ENCODE measurements around the gene DRD1. TPM values are rescaled to one million over a fixed set of nuclear protein-coding genes. Genes with fewer than 3 reads are reported as not detected.
A peak's percentile ranks its signal among the peaks of the same experiment; 100 is the strongest.

DRD1 gene
- total RNA-seq, 2 donors from 2014 or later, result 0.41 to 0.99 TPM

DNA sequence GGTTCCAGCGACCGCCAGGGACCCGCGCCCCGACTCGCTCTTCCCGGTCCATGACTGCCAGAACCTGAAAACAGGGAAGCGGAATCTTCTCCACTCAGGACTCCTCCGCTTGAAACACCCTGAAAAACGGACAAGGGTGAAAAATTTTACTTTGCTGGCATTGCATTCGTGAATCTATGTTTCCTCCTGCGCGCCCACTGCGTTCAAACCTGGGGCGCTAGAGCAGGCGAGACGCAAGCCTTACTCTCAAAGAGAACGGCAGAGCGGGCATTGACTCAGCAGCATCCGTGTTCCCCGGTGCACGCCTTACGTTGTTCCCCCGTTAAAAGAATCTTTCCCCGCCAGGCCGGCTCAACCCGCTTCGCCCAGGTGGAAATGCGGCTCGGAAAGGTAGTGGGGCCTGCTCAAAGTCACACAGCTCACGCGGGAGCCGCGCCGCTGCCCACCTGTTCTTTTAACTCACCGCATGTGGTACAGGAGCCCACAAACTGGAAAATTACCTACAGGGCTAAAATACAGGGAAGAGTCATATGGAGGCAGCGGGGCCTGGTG, 999 bp upstream of the DRD1 start:
- Histone ChIP-seq H3K9me3 (no peaks in the 10 kb centered on the region), H3K27ac (no peak overlapping the region), H3K4me1 (ENCODE audit: control insufficient read depth in 1 of 2, low read depth in 2 of 2) (peaks cover 6 to 47% of the 10 kb centered on the region in 2 donors), H3K4me3 (peak overlapping the region; percentile 72), H3K36me3 (no peaks in the 10 kb centered on the region), H3K27me3 (replicated peaks; ENCODE audit: insufficient read depth) (no peaks in the 10 kb centered on the region)
- TF ChIP-seq, protein P1, sequence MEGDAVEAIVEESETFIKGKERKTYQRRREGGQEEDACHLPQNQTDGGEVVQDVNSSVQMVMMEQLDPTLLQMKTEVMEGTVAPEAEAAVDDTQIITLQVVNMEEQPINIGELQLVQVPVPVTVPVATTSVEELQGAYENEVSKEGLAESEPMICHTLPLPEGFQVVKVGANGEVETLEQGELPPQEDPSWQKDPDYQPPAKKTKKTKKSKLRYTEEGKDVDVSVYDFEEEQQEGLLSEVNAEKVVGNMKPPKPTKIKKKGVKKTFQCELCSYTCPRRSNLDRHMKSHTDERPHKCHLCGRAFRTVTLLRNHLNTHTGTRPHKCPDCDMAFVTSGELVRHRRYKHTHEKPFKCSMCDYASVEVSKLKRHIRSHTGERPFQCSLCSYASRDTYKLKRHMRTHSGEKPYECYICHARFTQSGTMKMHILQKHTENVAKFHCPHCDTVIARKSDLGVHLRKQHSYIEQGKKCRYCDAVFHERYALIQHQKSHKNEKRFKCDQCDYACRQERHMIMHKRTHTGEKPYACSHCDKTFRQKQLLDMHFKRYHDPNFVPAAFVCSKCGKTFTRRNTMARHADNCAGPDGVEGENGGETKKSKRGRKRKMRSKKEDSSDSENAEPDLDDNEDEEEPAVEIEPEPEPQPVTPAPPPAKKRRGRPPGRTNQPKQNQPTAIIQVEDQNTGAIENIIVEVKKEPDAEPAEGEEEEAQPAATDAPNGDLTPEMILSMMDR (IDR thresholded peaks at IDR 0.05), result no peak
- DNase-seq (ENCODE audit: low spot score) (no peak), ATAC-seq (ENCODE audit: insufficient number of reproducible peaks, low FRiP score, low read depth) (no peak)

DNA sequence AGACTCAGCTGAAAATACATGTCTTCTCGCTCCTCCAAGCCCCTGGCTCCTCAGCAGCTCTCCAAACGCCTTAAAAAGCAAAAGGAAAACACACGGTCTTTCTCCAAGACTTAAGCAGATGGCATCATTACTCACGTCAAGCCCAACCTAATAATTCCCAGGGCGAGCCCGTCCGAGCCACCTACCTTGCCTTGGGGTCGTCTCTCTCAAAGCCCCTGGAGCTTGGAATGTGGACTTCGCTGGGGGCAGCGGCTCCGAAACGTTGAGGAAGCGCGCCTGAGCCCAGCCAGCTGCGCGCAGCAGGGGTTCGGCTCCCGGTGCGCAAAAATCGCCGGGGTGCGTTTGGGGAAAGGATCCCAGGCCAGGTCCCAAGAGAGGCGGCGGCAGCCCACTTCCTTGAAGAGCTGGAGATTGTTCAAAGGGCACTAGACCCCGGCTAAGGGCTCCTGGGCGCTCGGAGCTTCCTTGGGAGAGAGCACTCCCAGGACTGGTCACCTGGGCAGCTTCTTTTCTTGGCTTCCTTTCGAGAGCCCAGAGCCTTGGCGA, 395 bp downstream of the DRD1 start:
- no peak for ATAC-seq (ENCODE audit: insufficient number of reproducible peaks, low FRiP score, low read depth)
- DNase-seq (ENCODE audit: low spot score), result no peak

DNA sequence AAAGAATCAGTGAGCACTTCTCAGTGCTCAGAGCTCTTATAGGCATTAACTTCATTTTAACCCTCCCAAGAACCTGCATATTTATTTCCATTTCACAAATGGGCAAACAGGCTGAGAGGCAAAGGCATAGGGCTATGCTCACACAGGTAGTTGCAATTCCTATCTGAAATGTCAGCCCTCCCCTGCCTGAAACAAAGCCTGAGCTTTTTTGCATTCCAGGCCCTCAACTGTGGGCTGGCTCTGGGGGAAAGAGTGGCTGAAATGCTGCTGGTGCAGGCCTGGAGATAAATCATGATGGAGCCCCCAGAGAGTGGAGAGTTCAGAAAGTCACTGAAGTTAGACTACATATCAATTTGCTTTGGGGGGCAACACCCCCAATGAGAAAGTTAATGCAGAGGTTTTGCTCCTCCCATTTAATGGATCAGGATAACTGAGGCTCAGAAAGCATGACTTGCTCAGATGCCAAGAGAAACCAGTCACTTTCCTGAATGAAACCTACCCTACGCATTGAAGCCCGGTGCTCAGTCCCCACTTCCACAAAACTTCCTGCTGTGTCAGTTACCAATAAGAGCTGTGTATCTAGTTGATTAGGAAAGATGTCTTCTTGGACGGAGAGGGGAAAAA, 5.6 kb downstream of the DRD1 start:
- peaks cover 2 to 30% of the 10 kb centered on the region in 2 donors for H3K4me1 ChIP-seq (ENCODE audit: control insufficient read depth in 1 of 2, low read depth in 2 of 2)
- ATAC-seq (ENCODE audit: insufficient number of reproducible peaks, low FRiP score, low read depth), result no peak
- no peaks in the 10 kb centered on the region for H3K27me3 ChIP-seq (replicated peaks; ENCODE audit: insufficient read depth)
- no peaks in the 10 kb centered on the region for H3K9me3 ChIP-seq
- H3K27ac ChIP-seq, result no peak overlapping the region
- DNase-seq (ENCODE audit: low spot score), result no peak
- TF ChIP-seq, protein P1 (IDR thresholded peaks at IDR 0.05), result no peak
- H3K36me3 ChIP-seq, result no peaks in the 10 kb centered on the region
- H3K4me3 ChIP-seq, result no peak overlapping the region

More for the DNA sequence above, 395 bp downstream of the DRD1 start:
- no peaks in the 10 kb centered on the region for H3K36me3 ChIP-seq
- no peaks in the 10 kb centered on the region for H3K9me3 ChIP-seq
- H3K4me3 ChIP-seq, result peak overlapping the region; percentile 72
- H3K27ac ChIP-seq, result no peak overlapping the region
- peaks cover 6 to 55% of the 10 kb centered on the region in 2 donors for H3K4me1 ChIP-seq (ENCODE audit: control insufficient read depth in 1 of 2, low read depth in 2 of 2)
- H3K27me3 ChIP-seq (replicated peaks; ENCODE audit: insufficient read depth), result no peaks in the 10 kb centered on the region
- TF ChIP-seq, protein P1 (IDR thresholded peaks at IDR 0.05), result no peak

DNA sequence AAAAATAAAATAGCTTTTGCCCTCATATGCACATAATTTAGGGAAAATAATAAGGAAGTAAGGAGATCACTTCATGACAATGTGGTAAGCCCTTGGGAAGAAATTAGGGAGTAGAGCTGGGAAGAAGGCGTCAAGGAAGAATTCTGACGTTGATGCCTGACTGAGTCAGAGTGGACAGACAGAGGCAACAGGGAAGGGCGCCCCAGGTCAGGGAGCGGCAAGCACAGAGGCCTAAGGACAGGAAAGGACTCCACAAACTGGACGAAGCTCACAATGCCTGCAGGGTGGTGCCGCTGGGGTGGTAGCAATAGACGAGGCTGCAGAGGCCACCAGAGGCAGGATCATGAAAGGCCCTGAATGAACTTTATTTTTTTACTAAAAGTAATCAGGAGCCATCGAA, 7.6 kb downstream of the DRD1 start:
- Histone ChIP-seq H3K4me3 (no peak overlapping the region), H3K27ac (no peak overlapping the region), H3K36me3 (no peaks in the 10 kb centered on the region), H3K27me3 (replicated peaks; ENCODE audit: insufficient read depth) (no peaks in the 10 kb centered on the region), H3K4me1 (ENCODE audit: control insufficient read depth in 1 of 2, low read depth in 2 of 2) (peaks cover 0 to 10% of the 10 kb centered on the region in 2 donors), H3K9me3 (no peaks in the 10 kb centered on the region)
- no peak for DNase-seq (ENCODE audit: low spot score)
- ATAC-seq (ENCODE audit: insufficient number of reproducible peaks, low FRiP score, low read depth), result no peak
- TF ChIP-seq, protein P1 (IDR thresholded peaks at IDR 0.05), result no peak

DNA sequence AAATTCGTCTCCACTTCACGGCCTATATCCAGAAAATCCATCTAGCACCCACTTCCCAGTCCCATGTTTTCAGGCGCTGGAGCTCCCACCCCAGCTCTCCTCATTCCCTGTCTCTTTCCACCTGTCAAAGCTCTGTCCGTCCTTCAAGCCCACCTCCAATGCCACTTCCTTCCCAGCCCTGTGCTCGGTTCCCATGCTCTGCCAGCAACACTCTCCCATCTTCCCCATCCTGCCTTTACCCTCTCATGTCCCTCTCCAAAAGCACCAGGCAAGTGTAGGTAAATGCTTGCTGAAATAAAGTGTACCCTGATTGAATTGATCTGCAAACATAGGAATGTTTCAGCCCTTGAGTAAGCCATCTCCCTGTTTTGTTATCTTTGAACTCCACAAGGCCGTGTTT, 9.2 kb downstream of the DRD1 start:
- H3K4me3 ChIP-seq, result no peak overlapping the region
- H3K36me3 ChIP-seq, result no peaks in the 10 kb centered on the region
- no peak for ATAC-seq (ENCODE audit: insufficient number of reproducible peaks, low FRiP score, low read depth)

More for the DNA sequence above, 9.2 kb downstream of the DRD1 start:
- Histone ChIP-seq H3K9me3 (no peaks in the 10 kb centered on the region), H3K27ac (no peak overlapping the region), H3K27me3 (replicated peaks; ENCODE audit: insufficient read depth) (no peaks in the 10 kb centered on the region), H3K4me1 (ENCODE audit: control insufficient read depth in 1 of 2, low read depth in 2 of 2) (peaks cover 0 to 7% of the 10 kb centered on the region in 2 donors)
- TF ChIP-seq, protein P1 (IDR thresholded peaks at IDR 0.05), result no peak
- DNase-seq (ENCODE audit: low spot score), result no peak
